ENCODE data around the gene CALML6.

- TF ChIP-seq CTCF (IDR thresholded peaks at IDR 0.05) (no peak), EP300 (IDR thresholded peaks at IDR 0.05) (no peak), POLR2A (IDR thresholded peaks at IDR 0.05) (no peak)
These were observed 20.0 kb upstream of the CALML6 start for GRCh38 chr1:1895060-1895418.
